HPDE6-E6E7 (cell line): ENCODE results near the gene CCDC86.
A peak's percentile ranks its signal among the peaks of the same experiment; 100 is the strongest.

Source experiments
- DNase-seq: peaks from one replicate; pipeline ENCODE4 v3.0.0; 2011; ENCODE audit warnings: missing footprints; ENCODE audit errors: extremely low spot score

Gene CCDC86

GRCh38 chr11:60891103-60891741 lies 49.3 kb downstream of the CCDC86 start:
- DNase-seq: no peak

GRCh38 chr11:60895687-60896086 lies 53.8 kb downstream of the CCDC86 start:
- DNase-seq: no peak

DNA sequence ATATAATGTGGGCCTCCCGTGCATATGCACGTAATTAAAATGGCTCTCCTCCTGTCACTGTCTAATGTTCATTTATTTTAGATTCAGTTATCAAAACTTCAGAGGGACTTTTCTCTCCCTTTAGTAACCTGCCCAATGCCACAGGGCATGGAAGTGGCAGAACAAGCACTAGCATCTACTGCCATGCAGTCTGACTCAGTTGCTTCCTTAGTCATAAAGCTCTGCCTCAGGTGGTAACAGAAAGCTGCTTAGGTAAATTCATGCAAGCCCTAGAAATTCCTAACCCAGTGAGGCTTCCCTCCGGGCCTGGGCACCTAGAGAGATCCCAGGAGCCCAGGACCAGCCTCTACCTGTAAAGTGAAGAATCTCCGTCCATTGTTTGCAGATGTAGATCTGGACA lies 55.6 kb downstream of the CCDC86 start:
- DNase-seq: no peak

GRCh38 chr11:60899046-60899936 lies 57.4 kb downstream of the CCDC86 start:
- peak; percentile 44 for DNase-seq

- DNase-seq: no peak
Measured at GRCh38 chr11:60899977-60900376, 58.1 kb downstream of the CCDC86 start.
